K562 (cell line): Measurements from ENCODE around the gene TRIM38. TPM values are rescaled to one million over a fixed set of nuclear protein-coding genes. Genes with fewer than 3 reads are reported as not detected.

Source experiments
- BRCA1 ChIP-seq, 2 experiments: fragments of 450-650 bp in 1 of 2; sonication (generic) in 1 of 2; formaldehyde crosslinking in 1 of 2; IDR thresholded peaks; 2 replicates each; pipeline versions ENCODE4 v1.5.0 to v1.6.1; 2017 to 2020; ENCODE audit warnings: mild to moderate bottlenecking in 1 of 2, missing genetic modification reagents in 1 of 2
- CBFA2T3 ChIP-seq: fragments of 450-650 bp; IDR thresholded peaks from 2 replicates; pipeline ENCODE4 v1.6.1; 2017
- CBX2 ChIP-seq: fragments of 200-600 bp; sonication (generic); IDR thresholded peaks from one replicate; pipeline ENCODE4 v1.6.1; 2012; ENCODE audit warnings: mild to moderate bottlenecking, low read length, inconsistent platforms; ENCODE audit not compliant: insufficient read depth, poor library complexity, severe bottlenecking
- CTBP1 ChIP-seq: fragments of 450-650 bp; IDR thresholded peaks from 2 replicates; pipeline ENCODE4 v1.6.1; 2016; ENCODE audit warnings: borderline replicate concordance
- HDGF ChIP-seq: fragments of 450-650 bp; IDR thresholded peaks from 2 replicates; pipeline ENCODE4 v1.6.1; 2016
- TEAD1 ChIP-seq, 2 experiments: fragments of 450-650 bp in 1 of 2; sonication (generic) in 1 of 2; formaldehyde crosslinking; IDR thresholded peaks; 2 replicates each; pipeline versions ENCODE4 v1.4.0 to v1.8.0; 2020 to 2022; ENCODE audit warnings: mild to moderate bottlenecking in 2 of 2, missing genetic modification reagents in 1 of 2
- ZNF408 ChIP-seq: fragments of 250-450 bp; sonication (Bioruptor Pico); IDR thresholded peaks from 2 replicates; pipeline ENCODE4 v1.4.0; 2020; ENCODE audit warnings: low read depth, mild to moderate bottlenecking, moderate library complexity
- polyA plus RNA-seq, 8 experiments: library from polyadenylated mRNA; depleted of rRNA in 4 of 8; stranded (reverse) in 5 of 8; unstranded in 3 of 8; fragments of >200 nt; fragmentation: Nextera tagmentation in 2 of 8; fragmentation: Illumina TruSeq in 1 of 8; extraction: Ambion mirVana in 2 of 8; extraction: Trizol in 1 of 8; gene quantifications; 2 replicates each; pipeline versions ENCODE4 v1.2.1 to v1.2.3, GENCODE V29; 2011 to 2014; ENCODE audit warnings: inconsistent platforms in 1 of 8, missing spikeins in 1 of 8
- total RNA-seq, 7 experiments: library from RNA; depleted of rRNA in 6 of 7; stranded (reverse); fragments of >200 nt in 6 of 7; fragmentation: Illumina TruSeq in 2 of 7; extraction: Trizol in 2 of 7; gene quantifications; 2 replicates each; pipeline versions ENCODE4 v1.2.1 to v1.2.3, GENCODE V29; 2011 to 2021; ENCODE audit warnings: low replicate concordance in 1 of 7
- TF ChIP-seq, protein P1 (sequence below): fragments of 450-650 bp; IDR thresholded peaks from 2 replicates; pipeline ENCODE4 v1.6.1; 2016; ENCODE audit warnings: low read depth
- TF ChIP-seq, protein P2 (sequence below): fragments of 200-800 bp; sonication (Bioruptor generic); IDR thresholded peaks from 2 replicates; pipeline ENCODE4 v1.6.1; 2017; ENCODE audit warnings: missing genetic modification characterization, missing compliant biosample characterization
- TF ChIP-seq, protein P3 (sequence below): fragments of 250-450 bp; sonication (Bioruptor Pico); IDR thresholded peaks from 2 replicates; pipeline ENCODE4 v1.8.0; 2022; ENCODE audit warnings: moderate library complexity, mild to moderate bottlenecking, inconsistent platforms
- TF ChIP-seq, protein P4 (sequence below): sonication (generic); formaldehyde crosslinking; IDR thresholded peaks from 2 replicates; pipeline ENCODE4 v1.8.0; 2022; ENCODE audit warnings: missing genetic modification reagents, mild to moderate bottlenecking, borderline replicate concordance
- TF ChIP-seq, protein P5 (sequence below): sonication (generic); formaldehyde crosslinking; IDR thresholded peaks from 2 replicates; pipeline ENCODE4 v1.8.0; 2022; ENCODE audit warnings: missing genetic modification reagents, mild to moderate bottlenecking, borderline replicate concordance

TRIM38 gene
- total and polyA plus RNA-seq, 9 of the 15 experiments (the other 6 are each of a cell fraction or from before 2014, with no cell fraction given): 1.7 to 6.7 (median 6.3) TPM

DNA sequence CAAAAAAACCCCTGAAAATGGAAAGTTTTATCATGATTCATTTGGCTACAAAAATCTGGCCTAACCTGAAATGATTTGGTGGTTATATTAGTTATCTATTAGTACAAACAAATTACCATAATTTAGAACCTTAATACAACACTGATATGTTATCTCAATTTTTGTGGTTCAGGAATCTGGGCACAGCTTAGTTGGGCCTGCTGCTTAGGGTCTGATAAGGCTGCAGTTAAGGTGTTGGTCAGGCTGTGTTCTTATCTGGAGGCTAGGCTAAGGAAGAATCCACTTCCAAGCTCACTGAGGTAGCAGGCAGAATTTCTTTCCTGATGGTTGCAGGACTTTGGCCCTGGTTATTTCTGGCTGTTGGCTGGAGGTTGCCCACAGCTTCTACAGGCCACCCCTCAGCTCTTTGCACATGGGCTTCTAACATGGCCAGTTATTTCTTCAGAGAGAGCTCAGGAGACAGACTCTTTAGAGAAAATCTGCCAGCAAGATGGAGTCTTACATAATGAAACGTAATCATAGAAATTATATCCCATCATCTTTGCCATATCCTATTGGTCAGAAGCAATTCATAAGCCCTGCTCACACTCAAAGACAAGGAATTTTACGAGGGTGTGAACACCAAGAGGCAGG, 11.4 kb downstream of the TRIM38 start (continued):
- TF ChIP-seq, protein P1, sequence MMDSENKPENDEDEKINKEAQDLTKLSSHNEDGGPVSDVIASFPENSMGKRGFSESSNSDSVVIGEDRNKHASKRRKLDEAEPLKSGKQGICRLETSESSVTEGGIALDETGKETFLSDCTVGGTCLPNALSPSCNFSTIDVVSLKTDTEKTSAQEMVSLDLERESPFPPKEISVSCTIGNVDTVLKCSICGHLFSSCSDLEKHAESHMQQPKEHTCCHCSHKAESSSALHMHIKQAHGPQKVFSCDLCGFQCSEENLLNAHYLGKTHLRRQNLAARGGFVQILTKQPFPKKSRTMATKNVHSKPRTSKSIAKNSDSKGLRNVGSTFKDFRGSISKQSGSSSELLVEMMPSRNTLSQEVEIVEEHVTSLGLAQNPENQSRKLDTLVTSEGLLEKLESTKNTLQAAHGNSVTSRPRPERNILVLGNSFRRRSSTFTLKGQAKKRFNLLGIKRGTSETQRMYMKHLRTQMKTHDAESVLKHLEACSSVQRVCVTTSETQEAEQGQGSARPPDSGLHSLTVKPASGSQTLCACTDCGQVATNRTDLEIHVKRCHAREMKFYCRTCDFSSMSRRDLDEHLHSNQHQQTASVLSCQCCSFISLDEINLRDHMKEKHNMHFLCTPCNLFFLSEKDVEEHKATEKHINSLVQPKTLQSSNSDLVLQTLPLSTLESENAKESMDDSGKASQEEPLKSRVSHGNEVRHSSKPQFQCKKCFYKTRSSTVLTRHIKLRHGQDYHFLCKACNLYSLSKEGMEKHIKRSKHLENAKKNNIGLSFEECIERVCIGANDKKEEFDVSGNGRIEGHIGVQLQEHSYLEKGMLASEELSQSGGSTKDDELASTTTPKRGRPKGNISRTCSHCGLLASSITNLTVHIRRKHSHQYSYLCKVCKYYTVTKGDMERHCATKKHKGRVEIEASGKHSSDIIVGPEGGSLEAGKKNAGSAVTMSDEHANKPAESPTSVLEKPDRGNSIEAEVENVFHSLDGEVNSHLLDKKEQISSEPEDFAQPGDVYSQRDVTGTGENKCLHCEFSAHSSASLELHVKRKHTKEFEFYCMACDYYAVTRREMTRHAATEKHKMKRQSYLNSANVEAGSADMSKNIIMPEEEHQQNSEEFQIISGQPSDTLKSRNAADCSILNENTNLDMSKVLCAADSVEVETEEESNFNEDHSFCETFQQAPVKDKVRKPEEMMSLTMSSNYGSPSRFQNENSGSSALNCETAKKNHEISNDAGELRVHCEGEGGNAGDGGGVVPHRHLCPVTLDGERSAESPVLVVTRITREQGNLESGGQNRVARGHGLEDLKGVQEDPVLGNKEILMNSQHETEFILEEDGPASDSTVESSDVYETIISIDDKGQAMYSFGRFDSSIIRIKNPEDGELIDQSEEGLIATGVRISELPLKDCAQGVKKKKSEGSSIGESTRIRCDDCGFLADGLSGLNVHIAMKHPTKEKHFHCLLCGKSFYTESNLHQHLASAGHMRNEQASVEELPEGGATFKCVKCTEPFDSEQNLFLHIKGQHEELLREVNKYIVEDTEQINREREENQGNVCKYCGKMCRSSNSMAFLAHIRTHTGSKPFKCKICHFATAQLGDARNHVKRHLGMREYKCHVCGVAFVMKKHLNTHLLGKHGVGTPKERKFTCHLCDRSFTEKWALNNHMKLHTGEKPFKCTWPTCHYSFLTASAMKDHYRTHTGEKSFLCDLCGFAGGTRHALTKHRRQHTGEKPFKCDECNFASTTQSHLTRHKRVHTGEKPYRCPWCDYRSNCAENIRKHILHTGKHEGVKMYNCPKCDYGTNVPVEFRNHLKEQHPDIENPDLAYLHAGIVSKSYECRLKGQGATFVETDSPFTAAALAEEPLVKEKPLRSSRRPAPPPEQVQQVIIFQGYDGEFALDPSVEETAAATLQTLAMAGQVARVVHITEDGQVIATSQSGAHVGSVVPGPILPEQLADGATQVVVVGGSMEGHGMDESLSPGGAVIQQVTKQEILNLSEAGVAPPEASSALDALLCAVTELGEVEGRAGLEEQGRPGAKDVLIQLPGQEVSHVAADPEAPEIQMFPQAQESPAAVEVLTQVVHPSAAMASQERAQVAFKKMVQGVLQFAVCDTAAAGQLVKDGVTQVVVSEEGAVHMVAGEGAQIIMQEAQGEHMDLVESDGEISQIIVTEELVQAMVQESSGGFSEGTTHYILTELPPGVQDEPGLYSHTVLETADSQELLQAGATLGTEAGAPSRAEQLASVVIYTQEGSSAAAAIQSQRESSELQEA: no peak
- TF ChIP-seq CTBP1 (peak; percentile 60; the same call in 1 of the 2 replicates), BRCA1 (IDR thresholded peaks at IDR 0.05) (no peak), BRCA1 (CRISPR knock-in tag; IDR thresholded peaks at IDR 0.05) (no peak), TEAD1 (CRISPR knock-in tag; IDR thresholded peaks at IDR 0.05) (peak in 1 of 2 experiments; percentile 93; a peak in 2 of 4 replicates), ZNF408 (CRISPR knock-in tag) (no peak), CBFA2T3 (peak; percentile 96), HDGF (no peak), CBX2 (no peak)
- TF ChIP-seq, protein P2, sequence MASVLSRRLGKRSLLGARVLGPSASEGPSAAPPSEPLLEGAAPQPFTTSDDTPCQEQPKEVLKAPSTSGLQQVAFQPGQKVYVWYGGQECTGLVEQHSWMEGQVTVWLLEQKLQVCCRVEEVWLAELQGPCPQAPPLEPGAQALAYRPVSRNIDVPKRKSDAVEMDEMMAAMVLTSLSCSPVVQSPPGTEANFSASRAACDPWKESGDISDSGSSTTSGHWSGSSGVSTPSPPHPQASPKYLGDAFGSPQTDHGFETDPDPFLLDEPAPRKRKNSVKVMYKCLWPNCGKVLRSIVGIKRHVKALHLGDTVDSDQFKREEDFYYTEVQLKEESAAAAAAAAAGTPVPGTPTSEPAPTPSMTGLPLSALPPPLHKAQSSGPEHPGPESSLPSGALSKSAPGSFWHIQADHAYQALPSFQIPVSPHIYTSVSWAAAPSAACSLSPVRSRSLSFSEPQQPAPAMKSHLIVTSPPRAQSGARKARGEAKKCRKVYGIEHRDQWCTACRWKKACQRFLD: peak; percentile 52; the same call in 1 of the 2 replicates
- TF ChIP-seq, protein P3, sequence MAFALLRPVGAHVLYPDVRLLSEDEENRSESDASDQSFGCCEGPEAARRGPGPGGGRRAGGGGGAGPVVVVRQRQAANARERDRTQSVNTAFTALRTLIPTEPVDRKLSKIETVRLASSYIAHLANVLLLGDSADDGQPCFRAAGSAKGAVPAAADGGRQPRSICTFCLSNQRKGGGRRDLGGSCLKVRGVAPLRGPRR (CRISPR knock-in tag): no peak
- TF ChIP-seq, protein P4, sequence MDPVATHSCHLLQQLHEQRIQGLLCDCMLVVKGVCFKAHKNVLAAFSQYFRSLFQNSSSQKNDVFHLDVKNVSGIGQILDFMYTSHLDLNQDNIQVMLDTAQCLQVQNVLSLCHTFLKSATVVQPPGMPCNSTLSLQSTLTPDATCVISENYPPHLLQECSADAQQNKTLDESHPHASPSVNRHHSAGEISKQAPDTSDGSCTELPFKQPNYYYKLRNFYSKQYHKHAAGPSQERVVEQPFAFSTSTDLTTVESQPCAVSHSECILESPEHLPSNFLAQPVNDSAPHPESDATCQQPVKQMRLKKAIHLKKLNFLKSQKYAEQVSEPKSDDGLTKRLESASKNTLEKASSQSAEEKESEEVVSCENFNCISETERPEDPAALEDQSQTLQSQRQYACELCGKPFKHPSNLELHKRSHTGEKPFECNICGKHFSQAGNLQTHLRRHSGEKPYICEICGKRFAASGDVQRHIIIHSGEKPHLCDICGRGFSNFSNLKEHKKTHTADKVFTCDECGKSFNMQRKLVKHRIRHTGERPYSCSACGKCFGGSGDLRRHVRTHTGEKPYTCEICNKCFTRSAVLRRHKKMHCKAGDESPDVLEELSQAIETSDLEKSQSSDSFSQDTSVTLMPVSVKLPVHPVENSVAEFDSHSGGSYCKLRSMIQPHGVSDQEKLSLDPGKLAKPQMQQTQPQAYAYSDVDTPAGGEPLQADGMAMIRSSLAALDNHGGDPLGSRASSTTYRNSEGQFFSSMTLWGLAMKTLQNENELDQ (CRISPR knock-in tag): no peak
- TF ChIP-seq, protein P5, sequence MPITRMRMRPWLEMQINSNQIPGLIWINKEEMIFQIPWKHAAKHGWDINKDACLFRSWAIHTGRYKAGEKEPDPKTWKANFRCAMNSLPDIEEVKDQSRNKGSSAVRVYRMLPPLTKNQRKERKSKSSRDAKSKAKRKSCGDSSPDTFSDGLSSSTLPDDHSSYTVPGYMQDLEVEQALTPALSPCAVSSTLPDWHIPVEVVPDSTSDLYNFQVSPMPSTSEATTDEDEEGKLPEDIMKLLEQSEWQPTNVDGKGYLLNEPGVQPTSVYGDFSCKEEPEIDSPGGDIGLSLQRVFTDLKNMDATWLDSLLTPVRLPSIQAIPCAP (CRISPR knock-in tag): no peak
